HL-60 (cell line): ENCODE data around the gene NFIA.

ENCODE experiments used
- CTCF ChIP-seq: IDR thresholded peaks from one replicate; pipeline ENCODE4 v1.5.1; 2011; ENCODE audit warnings: low read length, control low read depth, inconsistent platforms; ENCODE audit not compliant: insufficient read depth
- POLR2AphosphoS5 ChIP-seq: IDR thresholded peaks from 2 replicates; pipeline ENCODE4 v1.6.1; 2012; ENCODE audit warnings: low read depth

- TF ChIP-seq CTCF (no peak), POLR2AphosphoS5 (no peak)
Observed at GRCh38 chr1:61462628-61463027, 380.3 kb downstream of the NFIA start.
